SKM-1 treated with dmso at 0.1 percent for 144 hours (cell line): ENCODE data around the gene ITPKC.
A peak's percentile ranks its signal among the peaks of the same experiment; 100 is the strongest.
"Not testable (repeated sequence)": the region's sequence is repeated elsewhere in the genome, so short reads cannot be mapped to it uniquely, and the experiment has no call there.

Experiments
- DNase-seq: peaks from one replicate; lab custom pipeline; 2025; ENCODE audit not compliant: unreplicated experiment; lab: John Stamatoyannopoulos, UW

The ITPKC gene

DNA sequence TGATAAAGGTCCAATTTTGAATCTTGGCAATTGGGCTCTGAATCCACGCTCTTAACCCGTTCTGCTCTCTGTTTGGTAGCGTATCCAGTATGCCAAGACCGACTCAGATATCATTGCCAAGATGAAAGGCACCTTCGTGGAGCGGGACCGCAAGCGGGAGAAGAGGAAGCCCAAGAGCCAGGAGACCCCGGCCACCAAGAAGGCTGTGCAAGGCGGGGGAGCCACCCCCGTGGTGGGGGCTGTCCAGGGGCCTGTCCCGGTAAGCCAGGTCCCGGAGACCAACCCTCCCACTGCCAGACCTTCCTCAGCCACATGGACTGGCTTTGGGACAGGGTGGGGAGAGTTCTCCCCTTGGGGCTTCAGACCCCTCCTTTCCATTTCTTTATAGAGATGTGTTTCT lies 42.4 kb downstream of the ITPKC start:
- DNase-seq = no peak

- DNase-seq = no peak
Measured at GRCh38 chr19:40762754-40763470, 46.0 kb downstream of the ITPKC start.

DNA sequence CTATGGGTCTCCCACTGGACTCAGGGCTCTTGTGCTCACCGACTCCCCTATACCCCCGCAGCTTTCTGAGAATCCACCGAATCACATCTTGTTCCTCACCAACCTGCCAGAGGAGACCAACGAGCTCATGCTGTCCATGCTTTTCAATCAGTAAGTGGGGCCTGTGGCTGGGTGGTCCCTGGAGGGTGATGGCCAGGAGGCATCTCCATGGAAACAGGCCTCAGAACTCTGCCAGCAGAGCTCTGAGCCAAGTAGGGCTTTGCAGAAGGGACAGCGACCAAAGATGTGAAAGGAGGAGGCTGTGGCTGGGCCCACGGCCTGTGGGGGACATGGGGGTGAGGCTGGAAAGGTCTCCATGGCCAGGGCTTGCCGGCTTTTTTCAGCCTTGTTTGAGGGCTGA lies 46.6 kb downstream of the ITPKC start:
- DNase-seq = no peak

DNA sequence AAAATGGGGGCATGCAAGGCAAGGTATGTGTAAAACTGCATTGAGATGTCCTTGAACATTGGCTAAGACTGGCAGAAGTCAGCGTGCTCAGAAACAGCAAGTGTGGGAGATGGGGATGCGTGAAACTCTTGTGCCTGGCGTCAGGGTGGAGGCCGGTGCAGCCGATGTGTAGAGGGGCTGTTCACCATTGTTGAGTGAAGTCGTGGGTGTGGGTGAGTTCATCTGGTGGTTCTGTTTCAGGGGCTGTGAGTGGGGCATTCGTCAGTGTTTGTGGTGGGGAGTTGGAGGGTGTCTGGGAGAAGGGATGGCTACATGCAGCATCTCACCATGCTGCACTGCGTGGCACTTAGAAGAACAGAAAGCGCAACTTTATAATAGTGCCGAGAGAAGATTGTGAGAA lies 47.1 kb downstream of the ITPKC start:
- no peak for DNase-seq

GRCh38 chr19:40766385-40766784 lies 49.5 kb downstream of the ITPKC start:
- DNase-seq = not testable (repeated sequence)

GRCh38 chr19:40768869-40769268 lies 52.0 kb downstream of the ITPKC start:
- no peak for DNase-seq

DNA sequence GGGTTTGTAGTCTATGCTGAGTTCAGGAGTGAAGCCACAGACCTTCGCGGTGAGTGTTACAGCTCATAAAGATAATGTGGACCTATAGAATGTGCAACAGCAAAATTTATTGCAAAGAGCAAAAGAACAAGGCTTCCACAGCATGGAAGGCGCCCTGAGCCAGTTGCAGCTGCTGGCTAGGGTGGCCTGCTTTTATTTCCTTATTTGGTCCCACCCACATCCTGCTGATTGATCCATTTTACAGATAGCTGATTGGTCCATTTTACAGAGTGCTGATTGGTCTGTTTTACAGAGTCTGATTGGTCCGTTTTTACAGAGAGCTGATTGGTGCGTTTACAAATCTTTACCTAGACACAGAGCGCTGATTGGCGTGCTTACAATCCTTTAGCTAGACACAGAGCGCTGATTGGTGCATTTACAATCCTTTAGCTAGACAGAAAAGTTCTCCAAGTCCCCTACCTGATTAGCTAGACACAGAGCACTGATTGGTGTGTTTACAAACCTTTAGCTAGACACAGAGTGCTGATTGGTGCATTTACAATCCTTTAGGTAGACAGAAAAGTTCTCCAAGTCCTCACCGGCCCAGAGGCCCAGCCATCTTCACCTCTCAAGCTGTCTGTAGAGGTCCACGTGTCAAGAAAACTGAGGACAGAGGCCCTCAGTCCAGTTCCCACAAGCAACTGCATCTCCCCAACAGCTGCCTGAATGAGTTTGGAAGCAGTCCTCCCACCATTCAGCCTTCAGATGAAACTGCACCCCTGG lies 54.4 kb downstream of the ITPKC start:
- not testable (repeated sequence) for DNase-seq

DNA sequence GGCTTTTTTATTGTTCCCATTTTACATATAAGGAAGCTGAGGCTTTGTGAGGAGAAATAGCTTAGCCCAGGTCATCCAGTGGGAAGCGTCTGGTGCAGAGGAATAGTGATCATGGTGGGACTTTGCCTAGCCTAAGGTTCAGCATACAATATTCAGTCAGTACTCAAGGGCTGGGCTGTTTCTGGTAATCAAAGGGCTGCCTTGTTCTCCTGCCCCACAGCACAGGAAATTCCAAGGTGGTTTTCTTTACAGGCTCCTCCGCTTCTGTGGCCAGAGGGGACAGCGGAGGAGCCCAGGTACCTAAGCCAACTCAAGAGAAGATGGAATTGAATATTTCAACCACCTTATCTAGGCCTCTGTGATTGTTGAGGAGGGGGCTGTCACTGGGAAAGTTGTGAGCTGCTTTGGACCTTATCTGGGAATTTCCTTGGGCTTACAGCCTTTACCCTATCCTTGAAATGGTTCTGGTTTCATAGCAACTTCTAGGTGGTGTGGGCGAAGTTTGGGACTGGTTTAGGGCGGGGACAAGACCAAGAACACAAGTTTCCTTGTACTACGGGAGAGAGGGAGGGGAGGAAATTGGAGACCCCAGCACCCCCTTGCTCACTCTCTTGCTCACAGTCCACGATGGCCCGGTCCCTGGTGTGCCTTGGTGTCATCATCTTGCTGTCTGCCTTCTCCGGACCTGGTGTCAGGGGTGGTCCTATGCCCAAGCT lies 58.2 kb downstream of the ITPKC start, which contains the start of gene MIA:
MIA (plus strand) TSS at position 606 of the 716 bp plus-strand sequence; CDS start at position 628, 22 bp downstream.
- DNase-seq = no peak

GRCh38 chr19:40775632-40776022 lies 58.7 kb downstream of the ITPKC start:
- DNase-seq = no peak

DNA sequence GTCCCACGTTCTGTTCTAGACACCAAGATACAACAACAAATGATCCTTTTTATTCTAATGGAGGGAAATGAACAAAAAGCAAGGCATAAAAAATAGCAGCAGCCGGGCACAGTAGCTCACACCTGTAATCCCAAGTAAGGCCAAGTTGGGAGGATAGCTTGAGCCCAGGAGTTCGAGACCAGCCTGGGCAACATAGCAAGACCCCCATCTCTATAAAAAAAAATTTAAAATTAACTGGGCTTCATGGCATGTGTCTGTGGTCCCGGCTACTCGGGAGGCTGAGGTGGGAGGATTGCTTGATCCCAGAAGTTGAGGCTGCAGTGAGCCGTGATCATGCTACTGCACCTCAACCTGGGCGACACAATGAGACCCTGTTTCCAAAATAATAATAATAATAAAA lies 59.5 kb downstream of the ITPKC start:
- no peak for DNase-seq

DNA sequence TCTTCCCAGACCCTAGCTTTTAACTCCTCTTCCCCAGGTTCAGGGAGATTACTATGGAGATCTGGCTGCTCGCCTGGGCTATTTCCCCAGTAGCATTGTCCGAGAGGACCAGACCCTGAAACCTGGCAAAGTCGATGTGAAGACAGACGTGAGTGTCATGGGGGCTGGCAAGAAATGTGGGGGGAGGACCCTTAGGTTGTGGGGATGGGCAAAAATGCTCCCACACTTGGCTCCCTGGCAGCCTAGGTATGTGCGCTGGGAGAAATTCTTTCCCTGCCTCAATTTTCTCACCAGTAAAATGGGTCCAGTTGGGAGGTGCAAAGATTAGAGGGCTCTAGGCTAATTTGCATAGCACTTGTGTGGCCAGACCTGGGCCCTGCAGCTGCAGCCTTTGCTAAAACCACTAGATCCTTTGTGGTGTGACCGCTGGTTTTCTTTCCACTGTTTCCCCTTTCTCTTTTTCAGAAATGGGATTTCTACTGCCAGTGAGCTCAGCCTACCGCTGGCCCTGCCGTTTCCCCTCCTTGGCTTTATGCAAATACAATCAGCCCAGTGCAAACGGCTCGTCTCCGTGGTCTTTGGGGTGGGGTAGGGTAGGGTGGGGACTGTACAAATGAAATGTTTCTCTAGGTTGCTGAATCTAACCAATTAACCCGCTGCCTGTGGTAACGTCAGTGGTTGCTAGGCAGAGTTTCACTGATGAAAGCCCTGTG lies 60.2 kb downstream of the ITPKC start:
- peak; percentile 93 for DNase-seq

GRCh38 chr19:40777645-40777936 lies 60.7 kb downstream of the ITPKC start:
- no peak for DNase-seq

- DNase-seq = peak; percentile 99
Measured at GRCh38 chr19:40777937-40778705, 61.2 kb downstream of the ITPKC start, which contains the start of gene RAB4B. TSS of gene RAB4B (plus strand) at chr19:40778247. CDS start at chr19:40778376, 129 bp downstream.

DNA sequence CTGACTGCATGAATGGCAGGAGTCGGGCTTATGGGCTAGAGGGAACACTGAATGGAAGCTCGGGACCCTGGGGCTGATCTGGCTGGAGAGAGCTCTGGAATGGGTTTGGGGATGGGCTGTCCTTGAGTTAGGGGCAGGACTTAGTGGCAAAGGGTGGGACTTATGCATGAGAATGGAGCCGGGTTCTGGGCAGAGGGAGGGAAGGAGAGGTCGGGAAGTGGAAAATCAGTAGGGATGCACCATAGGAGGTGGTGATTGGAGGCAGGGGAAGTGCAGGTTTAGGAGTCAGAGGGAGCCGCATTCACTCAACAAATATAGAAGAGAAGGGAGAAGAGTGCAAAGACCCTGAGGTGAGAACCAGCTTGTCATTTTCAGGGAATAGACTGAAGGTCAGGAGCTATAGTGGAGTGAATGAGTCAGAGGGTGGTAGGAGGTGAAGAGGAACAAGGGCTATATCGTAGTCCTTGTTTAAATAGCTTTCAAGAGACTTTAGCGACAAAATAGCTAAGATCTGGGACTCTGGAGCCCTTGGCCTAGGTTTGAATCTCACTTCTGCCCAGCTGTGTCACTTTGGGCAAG lies 61.9 kb downstream of the ITPKC start:
- DNase-seq = no peak

DNA sequence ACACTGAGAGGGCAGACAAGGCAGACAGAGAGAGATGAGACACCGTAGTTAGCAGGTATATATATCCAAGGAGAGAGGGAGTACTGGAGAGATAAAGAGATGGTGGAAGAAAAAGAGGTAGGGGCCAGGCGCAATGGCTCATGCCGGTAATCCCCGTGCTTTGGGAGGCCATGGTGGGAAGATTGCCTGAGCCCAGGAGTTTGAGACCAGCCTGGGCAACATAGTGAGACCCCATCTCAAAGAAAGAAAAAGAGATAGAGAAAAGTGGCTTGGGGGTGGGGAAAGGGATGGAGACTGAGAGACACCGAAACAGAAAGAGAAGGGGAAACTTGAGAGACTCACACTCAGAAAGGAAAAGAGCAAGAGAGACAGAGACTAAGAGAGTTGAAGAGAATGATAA lies 63.7 kb downstream of the ITPKC start:
- no peak for DNase-seq

- no peak for DNase-seq
Measured at GRCh38 chr19:40781140-40781539, 64.2 kb downstream of the ITPKC start.

GRCh38 chr19:40783711-40784110 lies 66.8 kb downstream of the ITPKC start:
- no peak for DNase-seq

- DNase-seq = not testable (repeated sequence)
Measured at GRCh38 chr19:40784146-40784545, 67.2 kb downstream of the ITPKC start.

GRCh38 chr19:40785526-40785925 lies 68.6 kb downstream of the ITPKC start:
- DNase-seq = no peak
